Neural cell (in vitro differentiated cells): Measurements from ENCODE around the gene NBR1. TPM values are rescaled to one million over a fixed set of nuclear protein-coding genes. Genes with fewer than 3 reads are reported as not detected.
"Not testable (repeated sequence)": the region's sequence is repeated elsewhere in the genome, so short reads cannot be mapped to it uniquely, and the experiment has no call there.

Experiments
- H2AFZ ChIP-seq: fragments of 200-600, 300-800 bp; sonication (generic), shearing (Covaris generic); 2 replicates; pipeline ENCODE4 v1.6.0; 2014; ENCODE audit warnings: low read depth, mild to moderate bottlenecking, antibody characterized with exemption, low read length, moderate library complexity
- H3F3A ChIP-seq: fragments of 200-600 bp; shearing (Covaris generic); 2 replicates; pipeline ENCODE4 v1.6.1; 2016; ENCODE audit warnings: mild to moderate bottlenecking, moderate library complexity, mixed read lengths, antibody characterized with exemption, low read length; ENCODE audit not compliant: insufficient read depth, poor library complexity, severe bottlenecking
- H3K27ac ChIP-seq: fragments of 200-600, 300-800 bp; sonication (generic), shearing (Covaris generic); 2 replicates; pipeline ENCODE4 v1.5.1; 2014; ENCODE audit warnings: mild to moderate bottlenecking, low read length, moderate library complexity
- H3K27me3 ChIP-seq: fragments of 300-800, 200-600 bp; sonication (generic), shearing (Covaris generic); 2 replicates; pipeline ENCODE4 v1.6.0; 2014; ENCODE audit warnings: mild to moderate bottlenecking, low read depth, low read length, moderate library complexity; ENCODE audit not compliant: insufficient read depth
- H3K36me3 ChIP-seq: fragments of 300-800, 200-600 bp; sonication (generic), shearing (Covaris generic); 2 replicates; pipeline ENCODE4 v1.5.1; 2014; ENCODE audit warnings: mild to moderate bottlenecking, antibody characterized with exemption, low read length, moderate library complexity; ENCODE audit not compliant: insufficient read depth
- H3K4me2 ChIP-seq: fragments of 300-800, 200-600 bp; sonication (generic), shearing (Covaris generic); 2 replicates; pipeline ENCODE4 v1.6.0; 2014; ENCODE audit warnings: mild to moderate bottlenecking, low read length
- H3K4me3 ChIP-seq: fragments of 300-800, 200-600 bp; sonication (generic), shearing (Covaris generic); 2 replicates; pipeline ENCODE4 v1.5.1; 2014; ENCODE audit warnings: mild to moderate bottlenecking, low read length, moderate library complexity
- H3K79me2 ChIP-seq: fragments of 200-600 bp; shearing (Covaris generic); replicated peaks from 2 replicates; pipeline ENCODE4 v1.6.0; 2014; ENCODE audit warnings: mild to moderate bottlenecking, low read length, moderate library complexity; ENCODE audit not compliant: insufficient read depth
- H3K9ac ChIP-seq: fragments of 300-800, 200-600 bp; sonication (generic), shearing (Covaris generic); 2 replicates; pipeline ENCODE4 v1.6.1; 2016; ENCODE audit warnings: mild to moderate bottlenecking, low read length, mixed read lengths
- H3K9me2 ChIP-seq: fragments of 200-600 bp; shearing (Covaris generic); 2 replicates; pipeline ENCODE4 v1.6.1; 2016; ENCODE audit warnings: mild to moderate bottlenecking, low read length, mixed read lengths; ENCODE audit not compliant: insufficient read depth
- H3K9me3 ChIP-seq: fragments of 200-600, 300-800 bp; sonication (generic), shearing (Covaris generic); 2 replicates; pipeline ENCODE4 v1.6.1; 2016; ENCODE audit warnings: mild to moderate bottlenecking, mixed run types, low read length, moderate library complexity, mixed read lengths
- H4K20me1 ChIP-seq: fragments of 200-600 bp; shearing (Covaris generic); 2 replicates; pipeline ENCODE4 v1.6.1; 2016; ENCODE audit warnings: mild to moderate bottlenecking, mixed run types; ENCODE audit not compliant: insufficient read depth
- EP300 ChIP-seq: fragments of 450-650 bp; conservative IDR thresholded peaks from 2 replicates; pipeline ENCODE4 v1.6.1; 2014; ENCODE audit warnings: antibody characterized with exemption, mild to moderate bottlenecking, moderate library complexity; ENCODE audit not compliant: poor library complexity, severe bottlenecking
- EZH2 ChIP-seq: fragments of 200-600, 300-800 bp; shearing (Covaris generic), sonication (generic); IDR thresholded peaks from 2 replicates; pipeline ENCODE4 v1.6.1; 2014; ENCODE audit warnings: antibody characterized with exemption, low read length, borderline replicate concordance, mild to moderate bottlenecking; ENCODE audit not compliant: insufficient read depth, poor library complexity, severe bottlenecking
- MXI1 ChIP-seq: fragments of 450-650 bp; conservative IDR thresholded peaks from 2 replicates; pipeline ENCODE4 v1.6.1; 2014; ENCODE audit warnings: antibody characterized with exemption, mild to moderate bottlenecking; ENCODE audit not compliant: poor library complexity, severe bottlenecking
- POLR2AphosphoS5 ChIP-seq: IDR thresholded peaks from 2 replicates; pipeline ENCODE4 v1.6.1; 2012
- RAD21 ChIP-seq: fragments of 450-650 bp; conservative IDR thresholded peaks from 2 replicates; pipeline ENCODE4 v1.6.1; 2014; ENCODE audit warnings: antibody characterized with exemption, mild to moderate bottlenecking, moderate library complexity
- SMC3 ChIP-seq: fragments of 450-650 bp; conservative IDR thresholded peaks from 2 replicates; pipeline ENCODE4 v1.6.1; 2014; ENCODE audit warnings: antibody characterized with exemption, mild to moderate bottlenecking, moderate library complexity; ENCODE audit not compliant: poor library complexity
- TAF1 ChIP-seq: IDR thresholded peaks from 2 replicates; pipeline ENCODE4 v1.6.1; 2012; ENCODE audit warnings: low read depth
- polyA plus RNA-seq: library from polyadenylated mRNA; depleted of rRNA; stranded (reverse); fragments of >200 nt; gene quantifications from 2 replicates; pipeline ENCODE4 v1.2.3, GENCODE V29; 2014
- TF ChIP-seq, protein P1 (sequence below): IDR thresholded peaks from 2 replicates; pipeline ENCODE4 v1.6.1; 2012; ENCODE audit warnings: borderline replicate concordance
- TF ChIP-seq, protein P2 (sequence below): fragments of 450-650 bp; IDR thresholded peaks from 2 replicates; pipeline ENCODE4 v1.5.1; 2014; ENCODE audit warnings: antibody characterized with exemption, mild to moderate bottlenecking, moderate library complexity; ENCODE audit not compliant: poor library complexity, severe bottlenecking

Gene NBR1
- polyA plus RNA-seq, 1 donor from 2014 or later = 62.4 TPM

DNA sequence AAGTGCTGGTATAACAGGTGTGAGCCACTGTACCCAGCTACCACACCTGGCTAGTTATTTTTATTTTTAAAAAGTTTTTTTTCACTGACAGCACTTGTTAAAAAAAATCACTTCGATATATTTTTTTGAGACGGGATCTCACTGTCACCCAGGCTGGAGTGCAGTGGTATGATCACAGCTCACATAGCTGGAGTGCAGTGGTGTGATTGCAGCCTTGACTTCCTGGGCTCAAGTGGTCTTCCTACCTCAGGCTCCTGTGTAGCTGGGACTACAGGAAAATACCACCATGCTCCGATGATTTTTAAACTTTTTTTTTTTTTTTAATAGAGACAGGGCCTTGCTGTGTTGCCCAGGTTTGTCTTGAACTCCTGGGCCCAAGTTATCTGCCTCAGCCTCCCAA, 12.9 kb downstream of the NBR1 start:
- Histone ChIP-seq H4K20me1 (no peaks in the 10 kb centered on the region), H2AFZ (no peak overlapping the region), H3K27ac (no peak overlapping the region), H3K36me3 (no peaks in the 10 kb centered on the region), H3K27me3 (no peaks in the 10 kb centered on the region), H3K9me3 (no peaks in the 10 kb centered on the region), H3K4me2 (no peak overlapping the region), H3K4me3 (no peak overlapping the region), H3K79me2 (peaks cover 4% of the 10 kb centered on the region), H3F3A (no peaks in the 10 kb centered on the region), H3K9ac (no peak overlapping the region), H3K9me2 (no peaks in the 10 kb centered on the region)
- TF ChIP-seq, protein P1, sequence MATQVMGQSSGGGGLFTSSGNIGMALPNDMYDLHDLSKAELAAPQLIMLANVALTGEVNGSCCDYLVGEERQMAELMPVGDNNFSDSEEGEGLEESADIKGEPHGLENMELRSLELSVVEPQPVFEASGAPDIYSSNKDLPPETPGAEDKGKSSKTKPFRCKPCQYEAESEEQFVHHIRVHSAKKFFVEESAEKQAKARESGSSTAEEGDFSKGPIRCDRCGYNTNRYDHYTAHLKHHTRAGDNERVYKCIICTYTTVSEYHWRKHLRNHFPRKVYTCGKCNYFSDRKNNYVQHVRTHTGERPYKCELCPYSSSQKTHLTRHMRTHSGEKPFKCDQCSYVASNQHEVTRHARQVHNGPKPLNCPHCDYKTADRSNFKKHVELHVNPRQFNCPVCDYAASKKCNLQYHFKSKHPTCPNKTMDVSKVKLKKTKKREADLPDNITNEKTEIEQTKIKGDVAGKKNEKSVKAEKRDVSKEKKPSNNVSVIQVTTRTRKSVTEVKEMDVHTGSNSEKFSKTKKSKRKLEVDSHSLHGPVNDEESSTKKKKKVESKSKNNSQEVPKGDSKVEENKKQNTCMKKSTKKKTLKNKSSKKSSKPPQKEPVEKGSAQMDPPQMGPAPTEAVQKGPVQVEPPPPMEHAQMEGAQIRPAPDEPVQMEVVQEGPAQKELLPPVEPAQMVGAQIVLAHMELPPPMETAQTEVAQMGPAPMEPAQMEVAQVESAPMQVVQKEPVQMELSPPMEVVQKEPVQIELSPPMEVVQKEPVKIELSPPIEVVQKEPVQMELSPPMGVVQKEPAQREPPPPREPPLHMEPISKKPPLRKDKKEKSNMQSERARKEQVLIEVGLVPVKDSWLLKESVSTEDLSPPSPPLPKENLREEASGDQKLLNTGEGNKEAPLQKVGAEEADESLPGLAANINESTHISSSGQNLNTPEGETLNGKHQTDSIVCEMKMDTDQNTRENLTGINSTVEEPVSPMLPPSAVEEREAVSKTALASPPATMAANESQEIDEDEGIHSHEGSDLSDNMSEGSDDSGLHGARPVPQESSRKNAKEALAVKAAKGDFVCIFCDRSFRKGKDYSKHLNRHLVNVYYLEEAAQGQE = no peak
- TF ChIP-seq EP300 (no peak), EZH2 (no peak), RAD21 (no peak), MXI1 (no peak), TAF1 (no peak), POLR2AphosphoS5 (no peak)
- TF ChIP-seq, protein P2, sequence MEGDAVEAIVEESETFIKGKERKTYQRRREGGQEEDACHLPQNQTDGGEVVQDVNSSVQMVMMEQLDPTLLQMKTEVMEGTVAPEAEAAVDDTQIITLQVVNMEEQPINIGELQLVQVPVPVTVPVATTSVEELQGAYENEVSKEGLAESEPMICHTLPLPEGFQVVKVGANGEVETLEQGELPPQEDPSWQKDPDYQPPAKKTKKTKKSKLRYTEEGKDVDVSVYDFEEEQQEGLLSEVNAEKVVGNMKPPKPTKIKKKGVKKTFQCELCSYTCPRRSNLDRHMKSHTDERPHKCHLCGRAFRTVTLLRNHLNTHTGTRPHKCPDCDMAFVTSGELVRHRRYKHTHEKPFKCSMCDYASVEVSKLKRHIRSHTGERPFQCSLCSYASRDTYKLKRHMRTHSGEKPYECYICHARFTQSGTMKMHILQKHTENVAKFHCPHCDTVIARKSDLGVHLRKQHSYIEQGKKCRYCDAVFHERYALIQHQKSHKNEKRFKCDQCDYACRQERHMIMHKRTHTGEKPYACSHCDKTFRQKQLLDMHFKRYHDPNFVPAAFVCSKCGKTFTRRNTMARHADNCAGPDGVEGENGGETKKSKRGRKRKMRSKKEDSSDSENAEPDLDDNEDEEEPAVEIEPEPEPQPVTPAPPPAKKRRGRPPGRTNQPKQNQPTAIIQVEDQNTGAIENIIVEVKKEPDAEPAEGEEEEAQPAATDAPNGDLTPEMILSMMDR = no peak

DNA sequence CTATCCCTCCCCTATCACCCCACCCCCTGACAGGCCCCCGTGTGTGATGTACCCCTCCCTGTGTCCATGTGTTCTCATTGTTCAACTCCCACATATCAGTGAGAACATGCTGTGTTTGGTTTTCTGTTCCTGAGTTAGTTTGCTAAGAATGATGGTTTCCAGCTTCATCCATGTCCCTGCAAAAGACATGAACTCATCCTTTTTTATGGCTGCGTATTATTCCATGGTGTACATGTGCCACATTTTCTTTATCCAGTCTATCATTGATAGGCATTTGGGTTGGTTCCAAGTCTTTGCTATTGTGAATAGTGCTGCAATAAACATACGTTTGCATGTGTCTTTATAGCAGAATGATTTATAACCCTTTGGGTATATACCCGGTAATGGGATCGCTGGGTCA, 15.6 kb downstream of the NBR1 start:
- not testable (repeated sequence) for H3K27ac ChIP-seq, H3K36me3 ChIP-seq, H3K27me3 ChIP-seq, H3K79me2 ChIP-seq, H4K20me1 ChIP-seq, H3F3A ChIP-seq, H3K4me3 ChIP-seq, H3K9me3 ChIP-seq, H3K4me2 ChIP-seq, H2AFZ ChIP-seq, H3K9me2 ChIP-seq, H3K9ac ChIP-seq

- no peak overlapping the region for H3K27ac ChIP-seq
- no peaks in the 10 kb centered on the region for H3K9me2 ChIP-seq
- H3K9ac ChIP-seq = no peak overlapping the region
- H3K79me2 ChIP-seq = no peaks in the 10 kb centered on the region
- no peak overlapping the region for H3K4me3 ChIP-seq
- H3K36me3 ChIP-seq = no peaks in the 10 kb centered on the region
- TF ChIP-seq EP300 = no peak
- no peak for TF ChIP-seq POLR2AphosphoS5
- no peak for TF ChIP-seq MXI1
- TF ChIP-seq TAF1 = no peak
- no peak for TF ChIP-seq SMC3
- TF ChIP-seq RAD21 = no peak
- TF ChIP-seq, protein P2 = no peak
- TF ChIP-seq EZH2 = no peak
- TF ChIP-seq, protein P1 = no peak
- no peak overlapping the region for H3K4me2 ChIP-seq
- H4K20me1 ChIP-seq = no peaks in the 10 kb centered on the region
- no peaks in the 10 kb centered on the region for H3F3A ChIP-seq
- H3K9me3 ChIP-seq = no peaks in the 10 kb centered on the region
- H2AFZ ChIP-seq = no peak overlapping the region
- H3K27me3 ChIP-seq = no peaks in the 10 kb centered on the region
Measured at GRCh38 chr17:43193251-43193650, 22.2 kb downstream of the NBR1 start.
